Measurements from ENCODE around the gene PRICKLE3.

- TF ChIP-seq CTCF (IDR thresholded peaks at IDR 0.05; ENCODE audit: low read depth, low read length) = no peak
- TF ChIP-seq EZH2phosphoT487 (IDR thresholded peaks at IDR 0.05; ENCODE audit: low read depth) = no peak
Measured at GRCh38 chrX:49198540-49199314, 12.6 kb upstream of the PRICKLE3 start.

Data from OCI-LY3 (cell line).